Endothelial cell of umbilical vein (primary cell): ENCODE results near the gene STIM1. TPM values are rescaled to one million over a fixed set of nuclear protein-coding genes. Genes with fewer than 3 reads are reported as not detected.

ENCODE experiments used
- BruUV-seq: library from RNA; stranded (reverse); fragments of 400-500 nt; replicated peaks from 2 replicates; lab custom pipeline; 2021; lab: Mats Ljungman, UMichigan
- CTCF ChIA-PET: fragments of 300-600, 350-600 bp; sonication (Branson Sonifier 250); formaldehyde crosslinking; loops from one replicate; lab custom pipeline; 2021; ENCODE audit warnings: antibody characterized with exemption, inconsistent platforms; lab: Charles Lee
- POLR2A ChIA-PET: fragments of 300-600, 350-600 bp; sonication (Branson Sonifier 250); formaldehyde crosslinking; loops from one replicate; lab custom pipeline; 2021; ENCODE audit warnings: antibody characterized with exemption, inconsistent platforms; lab: Charles Lee
- DNase-seq: peaks from one replicate; pipeline ENCODE4 v3.0.0-alpha.2; 2011; ENCODE audit warnings: low read depth, low spot score
- FAIRE-seq: peaks from 2 replicates; lab custom pipeline; 2011; peaks lifted over from hg19 to GRCh38; lab: Jason Lieb, UNC
- H2AFZ ChIP-seq: 2 replicates; pipeline ENCODE4 v1.6.0; 2012; ENCODE audit warnings: low read depth, low read length, control low read depth, inconsistent platforms
- H3K27ac ChIP-seq: 2 replicates; pipeline ENCODE4 v1.5.1; 2011; ENCODE audit warnings: low read depth, mild to moderate bottlenecking, control low read depth, low read length, moderate library complexity; ENCODE audit not compliant: insufficient read depth
- H3K27me3 ChIP-seq, 2 experiments: 2 replicates each; pipeline versions ENCODE4 v1.6.0 to v1.6.1; 2011; ENCODE audit warnings: low read length in 2 of 2, mixed read lengths in 1 of 2; ENCODE audit not compliant: control insufficient read depth in 2 of 2, insufficient read depth in 2 of 2
- H3K36me3 ChIP-seq, 2 experiments: 2 replicates in 1 of 2; 3 replicates in 1 of 2; pipeline ENCODE4 v1.5.1; 2011; ENCODE audit warnings: low read length in 2 of 2, mild to moderate bottlenecking in 1 of 2, moderate library complexity in 1 of 2; ENCODE audit not compliant: control insufficient read depth in 2 of 2, insufficient read depth in 2 of 2; ENCODE audit errors: extremely low read depth in 1 of 2
- H3K4me1 ChIP-seq: 3 replicates; pipeline ENCODE4 v1.5.1; 2011; ENCODE audit warnings: mild to moderate bottlenecking, low read length; ENCODE audit not compliant: control insufficient read depth, insufficient read depth; ENCODE audit errors: extremely low read depth
- H3K4me2 ChIP-seq: 2 replicates; pipeline ENCODE4 v1.6.1; 2011; ENCODE audit warnings: low read length, control low read depth, mixed read lengths; ENCODE audit not compliant: insufficient read depth
- H3K4me3 ChIP-seq, 3 experiments: fragments of 200-600 bp in 1 of 3; sonication (generic), shearing (Covaris generic) in 1 of 3; replicated peaks in 1 of 3; 2 replicates each; pipeline ENCODE4 v1.5.1; 2011 to 2016; ENCODE audit warnings: control low read depth in 3 of 3, low read length in 3 of 3, mild to moderate bottlenecking in 2 of 3, inconsistent platforms in 1 of 3, low read depth in 1 of 3, moderate library complexity in 1 of 3; ENCODE audit not compliant: insufficient read depth in 1 of 3
- H3K79me2 ChIP-seq: 2 replicates; pipeline ENCODE4 v1.6.0; 2012; ENCODE audit warnings: low read length, inconsistent platforms; ENCODE audit not compliant: control insufficient read depth, insufficient read depth
- H3K9ac ChIP-seq: replicated peaks from 2 replicates; pipeline ENCODE3; 2011; ENCODE audit warnings: low read length, control low read depth; ENCODE audit not compliant: insufficient read depth; ENCODE audit errors: extremely low read depth
- H3K9me1 ChIP-seq: replicated peaks from 3 replicates; pipeline ENCODE4 v1.6.0; 2011; ENCODE audit warnings: mild to moderate bottlenecking, low read length; ENCODE audit not compliant: control insufficient read depth, insufficient read depth; ENCODE audit errors: extremely low read depth
- H3K9me3 ChIP-seq: replicated peaks from 2 replicates; pipeline ENCODE4 v1.5.1; 2012; ENCODE audit warnings: low read length, inconsistent platforms; ENCODE audit not compliant: control insufficient read depth, insufficient read depth
- H4K20me1 ChIP-seq: replicated peaks from 2 replicates; pipeline ENCODE3; 2011; ENCODE audit warnings: mild to moderate bottlenecking, low read length; ENCODE audit not compliant: control insufficient read depth, insufficient read depth; ENCODE audit errors: extremely low read depth
- EZH2 ChIP-seq: IDR thresholded peaks from 2 replicates; pipeline ENCODE4 v1.6.1; 2012; ENCODE audit warnings: borderline replicate concordance, low read depth, mild to moderate bottlenecking, moderate library complexity, low read length, inconsistent platforms; ENCODE audit not compliant: severe bottlenecking
- FOS ChIP-seq: IDR thresholded peaks from 2 replicates; pipeline ENCODE4 v1.6.1; 2011; ENCODE audit warnings: mild to moderate bottlenecking, low read length, moderate library complexity, borderline replicate concordance; ENCODE audit not compliant: insufficient read depth
- GATA2 ChIP-seq: IDR thresholded peaks from 2 replicates; pipeline ENCODE4 v1.7.0; 2011; ENCODE audit warnings: low read depth, mild to moderate bottlenecking, moderate library complexity, mixed read lengths, low read length; ENCODE audit not compliant: insufficient read length, insufficient read depth
- JUN ChIP-seq: IDR thresholded peaks from 2 replicates; pipeline ENCODE4 v1.6.1; 2011; ENCODE audit warnings: borderline replicate concordance, low read depth; ENCODE audit not compliant: insufficient read length, insufficient read depth
- MYC ChIP-seq: IDR thresholded peaks from one replicate; pipeline ENCODE4 v1.6.1; 2011; ENCODE audit warnings: mild to moderate bottlenecking, low read depth, low read length
- POLR2A ChIP-seq: IDR thresholded peaks from 2 replicates; pipeline ENCODE4 v1.6.1; 2012; ENCODE audit warnings: low read depth, mild to moderate bottlenecking, control low read depth, low read length
- POLR2AphosphoS5 ChIP-seq: IDR thresholded peaks from 2 replicates; pipeline ENCODE4 v1.6.1; 2012; ENCODE audit warnings: low read depth, mild to moderate bottlenecking, control low read depth, low read length, moderate library complexity; ENCODE audit not compliant: insufficient read depth
- dilution Hi-C: fragments of 300-500 bp; cut with MboI; formaldehyde crosslinking; loops from one replicate; pipeline ENCODE4 v1.15.0; 2019; ENCODE audit warnings: low sequenced_read_pairs; ENCODE audit not compliant: extremely low pct_ligation_motif_present
- intact Hi-C: fragments of 100-400 bp; cut with micrococcal nuclease; formaldehyde crosslinking; loops from one replicate; pipeline ENCODE4 v1.10.0; 2022
- polyA plus RNA-seq, 4 experiments: library from polyadenylated mRNA; depleted of rRNA in 3 of 4; stranded (reverse) in 3 of 4; unstranded in 1 of 4; fragments of >200 nt; gene quantifications; 2 replicates each; pipeline versions ENCODE4 v1.2.1 to v1.2.3, GENCODE V29; 2011 to 2012; ENCODE audit warnings: missing spikeins in 1 of 4
- total RNA-seq: library from RNA; stranded (reverse); gene quantifications from 2 replicates; pipeline ENCODE4 v1.2.3, GENCODE V29; 2021
- TF ChIP-seq, protein P1 (sequence below): IDR thresholded peaks from 2 replicates; pipeline ENCODE4 v1.6.1; 2011; ENCODE audit not compliant: insufficient read depth, insufficient read length
- TF ChIP-seq, protein P2 (sequence below), 2 donors: IDR thresholded peaks; 1 replicate in 1 of 2; 2 replicates in 1 of 2; pipeline ENCODE4 v1.5.1; 2011; ENCODE audit warnings: low read length in 2 of 2, mild to moderate bottlenecking in 2 of 2, moderate library complexity in 2 of 2, control low read depth in 1 of 2, inconsistent platforms in 1 of 2, low read depth in 1 of 2; ENCODE audit not compliant: insufficient read depth in 1 of 2; ENCODE audit errors: extremely low read depth in 1 of 2

STIM1 gene
- total and polyA plus RNA-seq, 2 donors (not counting 3 experiments of a cell fraction or from before 2014, with no cell fraction given) = 32.7 to 33.4 TPM

DNA sequence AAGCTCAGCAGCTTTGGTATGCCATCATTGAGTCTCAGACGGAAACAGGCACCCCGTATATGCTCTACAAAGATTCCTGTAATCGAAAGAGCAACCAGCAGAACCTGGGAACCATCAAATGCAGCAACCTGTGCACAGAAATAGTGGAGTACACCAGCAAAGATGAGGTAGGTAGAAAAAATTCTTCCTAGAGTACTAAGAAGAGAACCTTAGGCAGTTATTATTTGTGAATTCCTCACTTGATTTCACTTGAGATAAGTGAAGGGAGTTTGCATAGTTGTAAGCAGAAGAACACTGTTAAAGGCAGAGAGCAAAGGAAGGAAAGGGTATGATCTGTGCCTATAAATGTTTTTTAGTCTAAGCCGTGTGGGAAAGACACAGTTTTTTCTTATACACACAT, 267.8 kb downstream of the STIM1 start:
- H3K4me2 ChIP-seq = no peak overlapping the region
- DNase-seq (no peak), FAIRE-seq (no peak)
- no peaks in the 10 kb centered on the region for H3K27me3 ChIP-seq
- TF ChIP-seq FOS (no peak), POLR2A (no peak), JUN (no peak), GATA2 (no peak), EZH2 (no peak), POLR2AphosphoS5 (no peak), MYC (no peak)
- TF ChIP-seq, protein P1, sequence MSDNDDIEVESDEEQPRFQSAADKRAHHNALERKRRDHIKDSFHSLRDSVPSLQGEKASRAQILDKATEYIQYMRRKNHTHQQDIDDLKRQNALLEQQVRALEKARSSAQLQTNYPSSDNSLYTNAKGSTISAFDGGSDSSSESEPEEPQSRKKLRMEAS = no peak
- TF ChIP-seq, protein P2, sequence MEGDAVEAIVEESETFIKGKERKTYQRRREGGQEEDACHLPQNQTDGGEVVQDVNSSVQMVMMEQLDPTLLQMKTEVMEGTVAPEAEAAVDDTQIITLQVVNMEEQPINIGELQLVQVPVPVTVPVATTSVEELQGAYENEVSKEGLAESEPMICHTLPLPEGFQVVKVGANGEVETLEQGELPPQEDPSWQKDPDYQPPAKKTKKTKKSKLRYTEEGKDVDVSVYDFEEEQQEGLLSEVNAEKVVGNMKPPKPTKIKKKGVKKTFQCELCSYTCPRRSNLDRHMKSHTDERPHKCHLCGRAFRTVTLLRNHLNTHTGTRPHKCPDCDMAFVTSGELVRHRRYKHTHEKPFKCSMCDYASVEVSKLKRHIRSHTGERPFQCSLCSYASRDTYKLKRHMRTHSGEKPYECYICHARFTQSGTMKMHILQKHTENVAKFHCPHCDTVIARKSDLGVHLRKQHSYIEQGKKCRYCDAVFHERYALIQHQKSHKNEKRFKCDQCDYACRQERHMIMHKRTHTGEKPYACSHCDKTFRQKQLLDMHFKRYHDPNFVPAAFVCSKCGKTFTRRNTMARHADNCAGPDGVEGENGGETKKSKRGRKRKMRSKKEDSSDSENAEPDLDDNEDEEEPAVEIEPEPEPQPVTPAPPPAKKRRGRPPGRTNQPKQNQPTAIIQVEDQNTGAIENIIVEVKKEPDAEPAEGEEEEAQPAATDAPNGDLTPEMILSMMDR (IDR thresholded peaks at IDR 0.05; ENCODE audit: extremely low read depth in 1 of 2, insufficient read depth in 1 of 2, low read depth in 1 of 2, low read length in 2 of 2) = no peak
- no peaks in the 10 kb centered on the region for H3K9me1 ChIP-seq
- no TSS peak for BruUV-seq
- no peaks in the 10 kb centered on the region for H4K20me1 ChIP-seq
- no peak overlapping the region for H3K27ac ChIP-seq
- H3K9ac ChIP-seq = no peak overlapping the region
- intact Hi-C loops = no loop called here
- H3K9me3 ChIP-seq = no peaks in the 10 kb centered on the region
- H3K36me3 ChIP-seq = peaks cover 0 to 36% of the 10 kb centered on the region in 2 experiments
- ChIA-PET CTCF (no interaction called here), POLR2A (no interaction called here)
- H3K4me3 ChIP-seq = no peak overlapping the region
- no peak overlapping the region for H2AFZ ChIP-seq
- no peaks in the 10 kb centered on the region for H3K4me1 ChIP-seq
- no peaks in the 10 kb centered on the region for H3K79me2 ChIP-seq
- dilution Hi-C loops = no loop called here
